Large intestine (tissue), 3 donors: ENCODE data around the gene GTPBP3. TPM values are rescaled to one million over a fixed set of nuclear protein-coding genes. Genes with fewer than 3 reads are reported as not detected.

Experiments used
- DNase-seq, 2 donors: peaks; one replicate each; pipeline versions ENCODE4 v3.0.0 to v3.0.0-alpha.2; 2013
- H3K27ac ChIP-seq: one replicate; pipeline ENCODE4 v1.5.1; 2013; ENCODE audit warnings: low read length
- H3K27me3 ChIP-seq: 2 replicates; pipeline ENCODE4 v1.6.1; 2013; ENCODE audit warnings: low read length; ENCODE audit not compliant: control insufficient read depth, insufficient read depth
- H3K36me3 ChIP-seq: 2 replicates; pipeline ENCODE4 v1.6.1; 2013; ENCODE audit warnings: low read length; ENCODE audit not compliant: control insufficient read depth, insufficient read depth
- H3K4me1 ChIP-seq: one replicate; pipeline ENCODE4 v1.6.1; 2013; ENCODE audit warnings: low read length; ENCODE audit not compliant: control insufficient read depth, insufficient read depth
- H3K4me3 ChIP-seq: one replicate; pipeline ENCODE4 v1.5.1; 2013; ENCODE audit warnings: low read length
- H3K9me3 ChIP-seq: one replicate; pipeline ENCODE4 v1.6.1; 2013; ENCODE audit warnings: mild to moderate bottlenecking, low read depth, low read length, moderate library complexity; ENCODE audit not compliant: control insufficient read depth
- WGBS: methylation state at CpG from one replicate; pipeline ENCODE4 v1.1.5; 2013; ENCODE audit warnings: low lambda C conversion rate; ENCODE audit not compliant: insufficient coverage; 5-methylcytosine and 5-hydroxymethylcytosine counted together
- polyA plus RNA-seq: library from polyadenylated mRNA; unstranded; fragments of 120-200 nt; gene quantifications from one replicate; pipeline ENCODE4 v1.2.1, GENCODE V29; 2013

The GTPBP3 gene
- polyA plus RNA-seq, 1 donor = 18.2 TPM

DNA sequence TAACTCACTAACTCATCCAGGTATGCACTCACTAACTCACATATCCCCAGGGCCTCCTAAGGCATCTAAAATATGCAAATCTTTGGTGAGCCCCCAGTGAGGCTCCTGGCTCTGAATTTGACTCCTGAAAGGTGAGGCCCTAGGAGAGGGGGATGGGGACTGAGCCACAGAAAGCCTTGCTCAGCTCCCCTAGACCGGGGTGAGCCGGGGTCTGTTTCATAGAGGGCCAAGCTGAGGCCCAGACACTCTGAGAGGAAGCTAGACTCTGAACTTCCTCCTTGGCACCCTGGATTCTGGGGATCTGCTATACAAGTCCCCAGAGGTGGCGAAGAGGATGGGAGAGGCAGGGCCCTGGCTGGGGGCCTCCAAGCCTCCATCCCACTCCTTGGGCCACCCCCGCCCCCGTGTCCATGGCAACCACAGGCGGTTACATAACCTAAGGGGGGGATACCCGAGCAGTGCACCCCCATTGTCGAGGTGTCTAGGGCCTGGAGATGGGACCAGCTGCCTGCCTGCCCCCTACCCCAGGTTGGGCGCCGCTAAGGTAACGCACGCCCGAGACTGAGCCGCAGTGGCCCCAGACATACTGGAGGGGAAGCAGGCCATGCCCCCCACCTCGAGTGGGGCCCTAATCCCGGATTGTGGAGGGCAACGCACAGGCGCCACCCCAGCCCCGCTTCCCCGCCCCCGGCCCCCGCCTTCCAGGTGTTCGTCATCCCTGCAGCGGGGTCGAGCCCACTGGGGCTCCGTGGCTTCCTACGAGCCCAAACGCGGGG is 34.8 kb upstream of the GTPBP3 start:
- H3K4me3 ChIP-seq = peak overlapping the region; percentile 72
- no peaks in the 10 kb centered on the region for H3K9me3 ChIP-seq
- no peak for DNase-seq
- peaks cover 7% of the 10 kb centered on the region for H3K36me3 ChIP-seq
- WGBS = no CpG with 5 or more reads among the region's 29 CpGs
- peaks cover 22% of the 10 kb centered on the region for H3K4me1 ChIP-seq
- no peaks in the 10 kb centered on the region for H3K27me3 ChIP-seq
- H3K27ac ChIP-seq = no peak overlapping the region

GRCh38 chr19:17303167-17303939 is 34.0 kb upstream of the GTPBP3 start, which contains the start of gene ABHD8:
ABHD8 (minus strand) TSS chr19:17303425; CDS start chr19:17301616, 1,809 bp downstream.
- H3K27me3 ChIP-seq = no peaks in the 10 kb centered on the region
- WGBS = no CpG with 5 or more reads among the region's 52 CpGs
- no peak within 1 kb of the TSS for H3K27ac ChIP-seq
- DNase-seq = peak; percentile 94
- H3K4me3 ChIP-seq = peak within 1 kb of the TSS; percentile 72
- H3K4me1 ChIP-seq = peaks cover 22% of the 10 kb centered on the region
- no peaks in the 10 kb centered on the region for H3K9me3 ChIP-seq
- peaks cover 5% of the 10 kb centered on the region for H3K36me3 ChIP-seq

DNA sequence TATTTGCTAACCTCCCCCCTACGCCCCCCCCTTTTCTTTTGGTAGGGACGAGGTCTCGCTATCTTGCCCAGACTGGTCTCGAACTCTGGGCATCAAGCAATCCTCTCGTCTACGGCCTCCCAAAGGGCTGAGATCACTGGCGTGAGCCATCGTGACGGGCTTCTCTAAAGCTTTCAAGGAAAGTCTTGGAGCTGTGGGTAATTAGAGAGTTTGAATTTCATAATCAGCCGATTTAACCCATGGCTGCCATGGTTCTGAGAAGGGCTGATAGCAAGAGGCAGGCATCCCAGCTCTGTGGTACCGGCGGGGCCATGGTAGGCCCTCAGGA is 33.4 kb upstream of the GTPBP3 start:
- peaks cover 22% of the 10 kb centered on the region for H3K4me1 ChIP-seq
- H3K9me3 ChIP-seq = no peaks in the 10 kb centered on the region
- no CpG with 5 or more reads among the region's 12 CpGs for WGBS
- no peak overlapping the region for H3K27ac ChIP-seq
- no peaks in the 10 kb centered on the region for H3K27me3 ChIP-seq
- no peak overlapping the region for H3K4me3 ChIP-seq
- peaks cover 3% of the 10 kb centered on the region for H3K36me3 ChIP-seq
- DNase-seq = no peak

GRCh38 chr19:17304386-17305215 is 32.8 kb upstream of the GTPBP3 start:
- H3K9me3 ChIP-seq = no peaks in the 10 kb centered on the region
- H3K27me3 ChIP-seq = no peaks in the 10 kb centered on the region
- peaks cover 3% of the 10 kb centered on the region for H3K36me3 ChIP-seq
- H3K4me1 ChIP-seq = peaks cover 22% of the 10 kb centered on the region
- no CpG with 5 or more reads among the region's 12 CpGs for WGBS
- DNase-seq = no peak
- peak overlapping the region; percentile 96 for H3K27ac ChIP-seq
- H3K4me3 ChIP-seq = no peak overlapping the region

DNA sequence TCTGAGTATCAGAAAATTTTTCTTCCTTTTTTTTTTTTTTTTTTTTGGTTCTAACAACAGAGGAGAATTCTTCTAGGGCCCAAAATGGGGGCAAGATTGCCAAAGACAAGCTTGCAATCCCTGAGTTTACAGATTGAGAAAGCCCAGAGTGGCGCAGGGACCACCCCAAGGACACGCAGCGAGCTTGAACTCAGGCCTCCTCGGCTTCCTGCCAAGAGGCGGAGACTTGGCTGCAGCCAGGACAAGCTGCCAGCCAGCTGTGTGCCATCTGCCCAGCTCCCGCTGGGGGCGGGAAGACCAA is 32.2 kb upstream of the GTPBP3 start:
- Histone ChIP-seq H3K4me1 (peaks cover 24% of the 10 kb centered on the region), H3K9me3 (no peaks in the 10 kb centered on the region), H3K27ac (peak overlapping the region; percentile 96), H3K27me3 (no peaks in the 10 kb centered on the region), H3K36me3 (peaks cover 3% of the 10 kb centered on the region), H3K4me3 (peak overlapping the region; percentile 82)
- no peak for DNase-seq
- no CpG with 5 or more reads among the region's 7 CpGs for WGBS

DNA sequence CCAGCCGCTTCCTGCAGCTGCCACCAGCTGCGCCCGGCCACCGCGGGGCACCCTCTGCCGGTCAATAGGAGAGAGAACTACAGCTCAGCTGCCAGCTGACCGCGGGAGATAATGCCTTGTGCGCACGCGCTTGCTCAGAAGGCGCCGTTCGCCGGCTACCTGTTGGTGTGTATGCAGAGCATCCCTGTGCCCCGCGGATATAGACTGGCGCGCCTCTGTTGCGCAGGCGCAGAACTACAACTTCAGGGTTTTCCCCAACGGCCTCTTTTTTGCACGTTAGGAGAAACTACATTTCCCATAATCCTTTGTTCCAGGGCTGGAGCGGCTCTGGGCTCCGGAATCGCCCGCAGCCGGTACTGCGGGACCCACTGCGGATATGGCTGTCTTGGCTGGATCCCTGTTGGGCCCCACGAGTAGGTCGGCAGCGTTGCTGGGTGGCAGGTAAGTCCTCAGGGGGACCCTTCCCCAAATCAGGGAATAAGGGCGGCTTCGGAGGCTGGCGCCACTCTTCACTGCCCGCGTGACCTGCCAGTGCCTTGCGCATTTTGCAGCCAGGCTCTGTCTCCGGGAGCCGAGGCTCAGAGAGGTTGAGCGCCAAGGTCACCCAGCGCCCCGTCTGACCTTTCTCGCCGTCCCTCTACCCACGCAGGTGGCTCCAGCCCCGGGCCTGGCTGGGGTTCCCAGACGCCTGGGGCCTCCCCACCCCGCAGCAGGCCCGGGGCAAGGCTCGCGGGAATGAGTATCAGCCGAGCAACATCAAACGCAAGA is 31.7 kb upstream of the GTPBP3 start, which contains the start of gene MRPL34:
TSS of gene MRPL34 (plus strand) at position 356 of the 768 bp plus-strand sequence. CDS start at position 377, 21 bp downstream.
- Histone ChIP-seq H3K36me3 (peaks cover 3% of the 10 kb centered on the region), H3K4me1 (peaks cover 29% of the 10 kb centered on the region), H3K27ac (peak within 1 kb of the TSS; percentile 96), H3K4me3 (peak within 1 kb of the TSS; percentile 82), H3K9me3 (no peaks in the 10 kb centered on the region), H3K27me3 (no peaks in the 10 kb centered on the region)
- DNase-seq = peak; percentile 99 to 100
- no CpG with 5 or more reads among the region's 55 CpGs for WGBS

DNA sequence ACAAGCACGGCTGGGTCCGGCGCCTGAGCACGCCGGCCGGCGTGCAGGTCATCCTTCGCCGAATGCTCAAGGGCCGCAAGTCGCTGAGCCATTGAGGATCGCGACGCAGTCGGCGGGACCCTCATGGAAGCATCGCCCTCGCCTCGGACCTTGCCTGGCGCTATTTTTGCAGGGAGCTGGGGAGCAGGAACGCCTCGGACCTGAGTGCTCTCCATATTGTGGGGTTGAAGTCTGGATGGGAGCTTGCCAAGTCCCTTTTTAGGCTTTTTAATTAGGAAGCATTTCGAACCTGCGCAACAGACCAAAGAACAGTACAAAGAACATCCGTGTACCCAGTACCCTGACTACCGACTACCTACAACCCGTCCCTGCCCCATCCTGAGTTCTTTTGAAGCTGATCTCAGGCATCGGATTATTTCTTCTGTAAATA is 31.1 kb upstream of the GTPBP3 start:
- no peaks in the 10 kb centered on the region for H3K9me3 ChIP-seq
- peaks cover 30% of the 10 kb centered on the region for H3K4me1 ChIP-seq
- DNase-seq = no peak
- WGBS = no CpG with 5 or more reads among the region's 28 CpGs
- peaks cover 2% of the 10 kb centered on the region for H3K36me3 ChIP-seq
- H3K27ac ChIP-seq = peak overlapping the region; percentile 96
- peak overlapping the region; percentile 82 for H3K4me3 ChIP-seq
- H3K27me3 ChIP-seq = no peaks in the 10 kb centered on the region

GRCh38 chr19:17307876-17308377 is 29.4 kb upstream of the GTPBP3 start:
- Histone ChIP-seq H3K4me1 (peaks cover 28% of the 10 kb centered on the region), H3K27me3 (no peaks in the 10 kb centered on the region), H3K4me3 (no peak overlapping the region), H3K36me3 (peaks cover 8% of the 10 kb centered on the region), H3K9me3 (no peaks in the 10 kb centered on the region), H3K27ac (no peak overlapping the region)
- WGBS = 50% methylated on average over 4 of the region's 8 CpGs
- no peak for DNase-seq

GRCh38 chr19:17309198-17309964 is 28.0 kb upstream of the GTPBP3 start, which contains the start of gene DDA1:
DDA1 (plus strand) TSS chr19:17309563; CDS start chr19:17309655, 92 bp downstream.
- WGBS = no CpG with 5 or more reads among the region's 46 CpGs
- peak within 1 kb of the TSS; percentile 96 for H3K4me3 ChIP-seq
- peaks cover 18% of the 10 kb centered on the region for H3K36me3 ChIP-seq
- peak; percentile 100 for DNase-seq
- no peaks in the 10 kb centered on the region for H3K9me3 ChIP-seq
- H3K27me3 ChIP-seq = no peaks in the 10 kb centered on the region
- H3K4me1 ChIP-seq = peaks cover 21% of the 10 kb centered on the region
- peak within 1 kb of the TSS; percentile 14 for H3K27ac ChIP-seq
